HG03025 (cell line): Measurements from ENCODE around the gene TRMO.

Experiments used
- ATAC-seq: cut with Tn5 transposase; IDR thresholded peaks from one replicate; pipeline ENCODE4 v1.9.1; 2021; ENCODE audit warnings: mild to moderate bottlenecking, moderate library complexity; ENCODE audit not compliant: unreplicated experiment, low FRiP score

TRMO gene

DNA sequence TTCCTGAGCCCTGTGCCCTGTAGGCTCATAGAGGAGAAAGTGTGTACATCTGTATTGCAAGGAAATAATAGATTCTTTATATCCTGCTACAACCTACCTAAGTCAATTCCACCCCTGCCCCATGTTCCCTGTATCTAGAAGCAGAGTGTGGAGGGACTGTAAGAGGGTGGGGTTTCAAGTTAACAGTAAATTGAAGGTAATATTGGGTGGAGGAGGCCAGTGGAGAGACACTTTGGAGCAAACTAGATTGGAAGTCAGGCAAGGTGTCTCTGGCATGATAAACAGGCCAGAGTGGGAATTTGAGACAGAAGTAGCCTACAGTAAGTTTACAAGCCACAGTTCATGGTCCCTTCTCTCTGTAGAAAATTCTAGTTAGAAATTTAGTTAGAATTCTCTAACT lies 17.9 kb upstream of the TRMO start:
- no peak for ATAC-seq

- no peak for ATAC-seq
Observed at GRCh38 chr9:97938081-97938644, 15.9 kb upstream of the TRMO start, which contains the start of gene HEMGN. HEMGN (minus strand) TSS chr9:97938172; CDS start chr9:97938136, 36 bp downstream.

DNA sequence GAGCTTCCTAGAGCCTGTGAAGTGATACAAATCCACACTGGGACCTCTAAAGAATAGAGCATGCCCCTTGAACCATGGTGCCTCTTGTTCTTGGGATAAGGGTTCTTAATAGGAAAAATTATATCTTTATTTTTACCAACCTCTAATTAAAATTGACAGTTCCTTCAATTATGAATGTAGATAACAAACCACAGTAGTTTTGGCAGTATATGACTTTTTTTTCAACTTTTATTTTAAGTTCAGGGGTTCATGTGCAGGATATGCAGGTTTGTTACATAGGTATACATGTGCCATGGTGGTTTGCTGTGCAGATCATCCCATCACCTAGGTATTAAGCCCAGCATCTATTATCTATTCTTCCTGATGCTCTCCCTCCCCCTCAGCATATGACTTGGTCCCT lies 14.7 kb upstream of the TRMO start:
- ATAC-seq, result no peak

DNA sequence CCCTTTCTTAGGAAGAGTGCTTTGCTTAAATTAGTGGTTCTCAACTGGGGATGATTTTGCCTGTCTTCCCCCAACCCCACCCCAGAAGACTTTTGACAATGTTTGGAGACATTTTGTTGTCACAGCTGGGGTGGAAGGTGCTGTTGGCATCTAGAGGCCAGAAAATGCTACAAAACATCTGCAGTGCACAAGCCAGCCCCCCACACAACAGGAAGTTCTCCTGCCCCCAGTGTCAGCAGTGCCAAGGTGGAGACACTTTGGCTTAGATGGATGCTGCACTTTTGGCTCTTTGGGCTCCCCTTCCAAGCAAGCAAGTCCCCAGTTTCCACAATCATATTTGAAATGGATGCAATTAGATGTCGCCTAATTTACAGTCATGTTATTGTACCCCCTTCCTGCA lies 13.0 kb upstream of the TRMO start:
- no peak for ATAC-seq

GRCh38 chr9:97934321-97935115 lies 12.2 kb upstream of the TRMO start:
- ATAC-seq, result no peak

- ATAC-seq, result no peak
Observed at GRCh38 chr9:97933297-97933998, 11.1 kb upstream of the TRMO start.

GRCh38 chr9:97930972-97931371 lies 8.7 kb upstream of the TRMO start:
- no peak for ATAC-seq

- ATAC-seq, result no peak
Observed at GRCh38 chr9:97928986-97929604, 6.8 kb upstream of the TRMO start.

DNA sequence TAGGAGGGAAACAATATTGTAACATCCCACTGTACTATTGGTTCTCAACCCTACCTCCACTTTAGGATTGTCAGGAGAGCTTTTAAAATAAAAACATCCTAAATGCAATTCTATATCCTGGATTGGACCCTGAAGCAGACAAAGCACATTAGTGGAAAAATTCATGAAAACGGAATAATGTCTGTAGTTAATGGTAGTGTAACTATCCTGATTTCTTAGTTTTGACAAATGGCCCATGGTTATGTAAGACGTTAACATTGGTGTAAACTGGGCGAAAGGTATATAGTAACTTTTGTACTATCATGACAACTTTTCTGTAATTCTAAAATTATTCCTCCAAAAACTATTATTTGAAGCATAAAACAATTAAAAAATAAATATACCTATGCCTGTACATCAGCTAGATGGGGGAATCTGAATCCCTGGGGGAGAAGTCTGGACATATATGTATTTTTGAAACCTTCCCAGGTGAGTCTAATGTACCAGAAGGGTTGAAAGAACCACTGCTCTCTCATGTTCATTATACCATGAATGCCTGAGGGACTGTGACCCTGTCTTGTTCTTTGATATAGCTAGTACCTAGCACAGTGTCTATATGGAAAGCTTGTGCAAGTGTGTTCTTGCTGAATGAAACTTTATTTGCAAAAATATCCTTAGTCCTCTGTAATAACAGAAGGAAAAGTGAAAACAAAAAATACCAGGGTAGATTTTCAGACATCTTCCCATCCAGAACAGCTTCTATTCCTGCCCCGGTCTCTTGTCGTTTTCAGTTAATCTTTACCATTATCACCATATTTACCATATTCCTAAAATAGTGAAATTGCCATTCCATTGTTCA lies 3.4 kb upstream of the TRMO start:
- ATAC-seq, result no peak

DNA sequence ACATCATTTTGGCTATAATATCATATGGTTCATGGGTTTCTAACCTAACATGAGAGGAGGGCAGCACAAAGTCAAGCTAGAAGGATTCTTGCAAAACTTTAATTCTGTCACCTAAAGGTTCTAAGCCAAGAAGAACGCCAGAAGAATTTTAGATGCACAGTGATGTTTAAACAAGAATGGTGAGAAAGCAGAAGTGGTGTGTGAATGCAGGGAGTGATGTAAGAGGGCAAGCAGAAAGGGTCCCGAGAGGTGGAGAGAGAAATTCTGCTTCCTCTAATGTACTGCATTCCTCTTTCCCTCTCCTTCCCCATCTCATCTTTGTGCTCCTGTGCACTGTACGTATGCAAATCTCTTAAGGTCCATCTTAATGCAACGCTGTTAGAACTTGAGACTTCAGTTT lies 2.1 kb upstream of the TRMO start:
- ATAC-seq, result no peak

GRCh38 chr9:97923529-97924108 lies 1.3 kb upstream of the TRMO start:
- no peak for ATAC-seq

DNA sequence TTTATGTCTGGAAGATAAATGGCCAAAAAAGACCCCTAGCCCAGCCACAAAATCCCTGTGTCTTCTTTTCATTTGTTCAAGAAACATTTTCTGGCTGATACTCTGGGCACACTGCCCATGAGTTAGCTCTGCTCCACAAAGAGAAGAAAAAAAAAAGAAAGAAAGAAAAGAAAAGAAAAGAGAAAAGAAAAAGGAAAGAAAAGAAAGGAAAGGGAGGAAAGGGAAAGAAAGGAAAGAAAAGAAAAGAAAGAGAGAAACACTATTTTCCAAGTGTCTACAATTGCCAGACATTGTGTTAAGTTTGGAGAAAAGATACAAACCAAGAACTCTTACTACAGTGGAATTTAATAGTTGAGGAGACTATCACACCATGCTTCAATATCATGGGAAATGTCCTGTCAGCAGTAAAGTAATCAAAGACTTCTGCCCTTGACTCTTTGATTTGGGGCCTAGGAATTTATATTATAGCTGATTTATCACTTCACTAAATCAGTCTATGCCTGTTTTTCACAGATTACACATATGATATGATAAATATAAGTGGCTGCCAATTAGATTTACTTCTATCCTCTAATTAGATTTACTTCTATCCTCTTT lies 3.0 kb downstream of the TRMO start:
- ATAC-seq, result no peak

GRCh38 chr9:97918611-97919010 lies 3.7 kb downstream of the TRMO start:
- ATAC-seq, result no peak

DNA sequence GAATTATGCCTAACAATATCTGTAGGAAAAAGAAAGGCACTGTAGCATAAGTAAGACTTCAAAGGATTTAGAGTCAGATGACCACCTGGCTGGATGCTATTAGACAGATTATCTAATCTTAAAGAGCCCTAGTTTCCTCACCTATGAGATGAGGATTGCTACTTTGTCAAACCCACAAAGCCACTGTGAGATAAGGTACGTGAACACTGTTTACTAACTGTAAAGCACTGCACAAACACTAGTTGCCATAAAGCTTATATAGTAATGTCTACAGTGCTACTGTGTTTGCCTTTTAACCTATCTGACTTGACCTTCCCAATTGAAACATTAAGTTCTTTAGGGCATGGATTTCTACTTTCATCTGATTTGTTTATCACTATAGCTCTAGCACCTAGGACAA lies 10.3 kb downstream of the TRMO start:
- no peak for ATAC-seq

- ATAC-seq, result no peak
Observed at GRCh38 chr9:97911528-97911927, 10.8 kb downstream of the TRMO start.

GRCh38 chr9:97910357-97910756 lies 11.9 kb downstream of the TRMO start:
- no peak for ATAC-seq

- ATAC-seq, result no peak
Observed at GRCh38 chr9:97908705-97909104, 13.6 kb downstream of the TRMO start.

GRCh38 chr9:97907632-97908031 lies 14.7 kb downstream of the TRMO start:
- ATAC-seq, result no peak

DNA sequence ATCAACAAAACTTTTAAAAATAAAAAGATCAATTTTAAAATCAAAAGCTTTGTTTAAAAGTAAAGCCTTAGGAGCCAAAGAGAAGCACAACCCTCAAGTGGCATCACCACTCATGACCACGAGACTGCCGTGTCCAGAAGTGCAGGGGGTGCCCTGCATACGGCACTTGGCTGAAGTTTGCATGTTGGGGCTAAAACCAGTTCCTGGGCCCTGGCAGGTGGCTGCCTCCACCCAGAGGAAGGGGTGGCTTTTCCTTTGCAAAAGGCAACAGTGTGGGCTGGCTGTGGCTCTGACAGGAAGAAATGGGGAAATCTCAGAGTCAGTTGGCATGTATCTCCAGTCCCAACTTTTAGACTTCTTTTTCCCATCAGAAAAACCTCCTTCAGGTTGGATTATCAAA lies 15.3 kb downstream of the TRMO start:
- ATAC-seq, result no peak
